Superior temporal gyrus (tissue), 1 donor: Measurements from ENCODE around the gene CBLC.

Experiments
- DNase-seq: peaks from one replicate; pipeline ENCODE4 v3.0.0-alpha.2; 2016; ENCODE audit errors: extremely low spot score

Gene CBLC, protein sequence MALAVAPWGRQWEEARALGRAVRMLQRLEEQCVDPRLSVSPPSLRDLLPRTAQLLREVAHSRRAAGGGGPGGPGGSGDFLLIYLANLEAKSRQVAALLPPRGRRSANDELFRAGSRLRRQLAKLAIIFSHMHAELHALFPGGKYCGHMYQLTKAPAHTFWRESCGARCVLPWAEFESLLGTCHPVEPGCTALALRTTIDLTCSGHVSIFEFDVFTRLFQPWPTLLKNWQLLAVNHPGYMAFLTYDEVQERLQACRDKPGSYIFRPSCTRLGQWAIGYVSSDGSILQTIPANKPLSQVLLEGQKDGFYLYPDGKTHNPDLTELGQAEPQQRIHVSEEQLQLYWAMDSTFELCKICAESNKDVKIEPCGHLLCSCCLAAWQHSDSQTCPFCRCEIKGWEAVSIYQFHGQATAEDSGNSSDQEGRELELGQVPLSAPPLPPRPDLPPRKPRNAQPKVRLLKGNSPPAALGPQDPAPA

DNA sequence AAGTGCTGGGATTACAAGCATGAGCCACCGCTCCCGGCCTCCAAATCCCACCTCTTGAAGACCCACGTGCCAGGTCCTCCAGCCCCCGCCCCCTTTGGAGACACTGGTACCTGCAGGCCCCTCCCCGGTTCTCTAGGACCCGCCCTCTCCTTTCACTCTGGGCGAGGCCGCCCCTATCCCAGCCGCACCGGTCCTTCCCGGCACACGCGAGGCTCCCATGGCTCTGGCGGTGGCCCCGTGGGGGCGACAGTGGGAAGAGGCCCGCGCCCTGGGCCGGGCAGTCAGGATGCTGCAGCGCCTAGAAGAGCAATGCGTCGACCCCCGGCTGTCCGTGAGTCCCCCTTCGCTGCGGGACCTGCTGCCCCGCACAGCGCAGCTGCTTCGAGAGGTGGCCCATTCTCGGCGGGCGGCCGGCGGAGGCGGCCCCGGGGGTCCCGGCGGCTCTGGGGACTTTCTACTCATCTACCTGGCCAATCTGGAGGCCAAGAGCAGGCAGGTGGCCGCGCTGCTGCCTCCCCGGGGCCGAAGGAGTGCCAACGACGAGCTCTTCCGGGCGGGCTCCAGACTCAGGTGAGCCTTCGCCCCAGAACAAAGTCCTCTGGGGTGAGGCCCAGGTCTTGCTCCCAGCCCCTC is at the start of gene CBLC:
Gene CBLC, plus strand, starts transcription at position 176 of the 633 bp plus-strand sequence. Its CDS starts 42 bp downstream, at position 218.
- DNase-seq, result no peak

DNA sequence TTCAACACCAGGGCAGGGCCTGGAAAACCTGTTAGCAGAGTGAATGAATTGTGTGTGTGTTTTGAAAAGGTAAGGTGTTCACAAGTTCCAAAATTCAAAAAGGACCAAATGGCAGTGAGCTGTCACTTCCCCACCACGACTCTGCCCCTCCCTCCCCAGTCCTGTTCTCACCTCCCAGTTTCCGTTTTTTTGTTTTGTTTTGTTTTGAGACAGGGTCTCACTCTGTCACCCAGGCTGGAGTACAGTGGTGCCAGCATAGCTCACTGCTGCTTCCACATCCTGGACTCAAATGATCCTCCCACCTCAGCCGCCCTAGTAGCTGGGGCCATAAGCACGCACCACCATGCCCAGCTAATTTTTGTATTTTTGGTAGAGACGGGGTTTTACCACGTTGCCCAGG is 49.5 kb upstream of the CBLC start:
- DNase-seq, result no peak

DNA sequence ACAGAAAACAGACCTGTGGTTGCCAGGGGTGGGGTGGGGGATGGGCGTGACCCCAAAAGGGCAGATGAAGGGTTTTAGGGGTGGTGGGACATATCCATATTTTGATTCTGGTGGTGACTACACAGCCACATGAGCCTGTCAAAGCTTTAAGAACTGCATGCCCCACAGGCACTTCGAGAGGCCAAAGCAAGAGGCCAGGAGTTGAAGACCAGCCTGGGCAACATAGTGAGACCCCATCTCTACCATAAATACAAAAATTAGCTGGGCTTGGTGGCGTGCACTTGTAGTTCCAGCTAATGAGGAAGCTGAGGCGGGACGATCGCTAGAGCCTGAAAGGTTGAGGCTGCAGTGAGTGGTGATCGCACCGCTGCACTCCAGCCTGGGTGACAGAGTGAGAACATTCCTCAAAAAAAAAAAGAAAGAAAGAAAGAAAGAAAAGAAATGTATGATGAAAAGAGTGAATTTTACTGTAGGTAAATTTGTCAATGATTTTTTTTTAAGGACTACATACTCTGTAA is 48.1 kb upstream of the CBLC start:
- no peak for DNase-seq

DNA sequence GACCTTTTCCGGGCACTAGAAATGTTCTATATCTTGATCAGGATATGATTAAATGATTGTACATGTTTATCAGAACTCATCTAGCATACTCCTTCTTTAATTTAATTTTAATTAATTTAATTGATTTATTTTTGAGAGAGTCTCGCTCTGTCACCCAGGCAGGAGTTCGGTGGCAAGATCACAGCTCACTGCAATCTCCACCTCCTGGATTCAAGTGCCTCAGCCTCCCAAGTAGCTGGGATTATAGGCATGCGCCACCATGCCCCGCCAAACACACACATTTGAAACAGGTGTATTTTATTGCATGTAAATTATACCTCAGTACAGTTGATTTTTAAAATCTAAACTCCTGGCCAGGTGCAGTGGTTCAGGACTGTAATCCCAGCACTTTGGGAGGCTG is 46.6 kb upstream of the CBLC start:
- DNase-seq, result no peak

DNA sequence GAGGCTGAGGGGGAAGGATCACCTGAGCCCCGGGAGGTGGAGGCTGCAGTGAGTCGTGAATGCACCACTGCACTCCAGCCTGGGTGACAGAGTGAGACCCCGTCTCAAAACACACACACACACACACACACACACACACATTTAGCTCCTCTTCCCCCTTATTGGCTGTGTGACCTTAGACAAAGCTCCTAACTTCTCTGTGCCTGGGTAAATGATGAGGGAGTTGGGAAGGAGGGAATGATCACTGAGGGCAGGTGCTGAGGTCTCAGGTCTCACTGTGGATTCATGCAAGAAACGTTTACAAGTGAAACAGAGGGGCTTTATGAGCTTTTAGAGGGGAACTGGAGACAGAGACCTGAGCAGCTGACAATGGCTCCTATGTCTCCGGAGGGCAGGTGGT is 46.1 kb upstream of the CBLC start:
- no peak for DNase-seq

DNA sequence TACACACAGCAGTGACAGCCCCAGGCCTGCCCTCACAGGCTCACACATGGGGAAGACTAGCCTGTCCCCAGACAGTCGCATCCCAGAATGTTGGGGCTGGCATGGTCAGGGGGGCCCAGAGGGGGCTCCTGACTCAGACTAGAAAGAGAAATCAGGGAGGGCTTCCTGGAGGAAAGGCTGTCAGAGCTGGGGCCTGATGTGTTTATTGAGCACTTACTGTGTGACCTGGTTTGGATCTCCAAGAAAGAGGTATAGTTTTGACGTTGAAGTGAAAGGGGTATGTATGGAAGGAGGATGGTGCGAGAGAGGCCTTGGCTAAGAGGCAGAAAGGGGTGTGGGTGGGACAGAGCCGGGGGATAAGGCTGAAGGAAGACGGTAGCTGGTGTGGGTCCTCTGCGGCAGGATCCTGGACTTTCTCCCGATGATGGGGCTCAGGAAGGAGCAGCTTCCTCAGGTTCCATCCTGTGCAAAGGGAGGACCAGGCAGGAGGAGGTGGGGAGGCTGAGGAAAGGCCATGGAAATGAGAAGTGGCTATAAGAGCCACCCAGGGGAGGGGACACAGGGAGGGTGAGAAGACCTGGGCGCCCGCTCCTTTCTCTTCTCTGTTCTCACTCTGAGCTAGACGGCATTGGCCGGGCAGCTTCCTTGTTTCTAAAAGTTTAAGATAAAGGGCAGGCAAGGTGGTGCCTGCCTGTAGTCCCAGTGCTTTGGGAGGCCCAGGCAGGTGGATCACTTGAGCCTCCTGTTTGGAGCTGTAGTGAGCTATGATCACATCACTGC is 45.3 kb upstream of the CBLC start:
- no peak for DNase-seq

DNA sequence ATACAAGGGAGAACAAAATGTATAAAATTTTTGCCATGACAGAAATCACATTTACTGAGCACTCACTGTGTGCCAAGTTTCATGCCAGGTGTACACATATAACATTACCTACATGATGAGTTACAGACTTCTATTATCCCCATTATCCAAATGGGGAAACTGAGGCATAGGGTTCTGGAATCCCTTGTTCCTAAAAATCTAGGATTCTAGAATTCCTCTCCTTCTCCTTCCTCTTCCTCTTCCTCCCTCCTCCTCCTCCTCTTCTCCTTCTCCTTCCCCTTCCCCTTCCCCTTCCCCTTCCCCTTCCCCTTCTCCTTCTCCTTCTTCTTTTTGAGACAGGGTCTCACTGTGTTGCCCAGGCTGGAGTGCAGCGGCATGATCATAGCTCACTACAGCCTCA is 43.3 kb upstream of the CBLC start:
- DNase-seq, result no peak

DNA sequence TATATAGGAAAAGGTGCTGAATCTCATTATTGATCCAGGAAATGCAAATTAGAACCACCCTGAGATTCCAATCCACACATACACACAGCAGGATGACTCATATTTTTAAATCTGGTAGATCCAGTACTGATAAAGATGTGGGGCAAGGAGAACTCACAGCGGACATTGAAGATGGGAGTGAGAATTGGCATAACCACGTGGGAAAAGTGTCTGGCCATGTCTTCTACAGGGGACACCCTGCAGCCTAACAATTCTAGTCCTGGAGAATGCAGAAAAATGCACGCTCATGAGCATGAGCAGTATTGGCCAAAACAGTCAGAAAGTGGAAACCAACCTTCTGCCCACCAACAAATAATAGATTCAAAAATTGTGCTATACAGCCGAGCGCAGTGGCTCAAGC is 42.7 kb upstream of the CBLC start:
- DNase-seq, result no peak

DNA sequence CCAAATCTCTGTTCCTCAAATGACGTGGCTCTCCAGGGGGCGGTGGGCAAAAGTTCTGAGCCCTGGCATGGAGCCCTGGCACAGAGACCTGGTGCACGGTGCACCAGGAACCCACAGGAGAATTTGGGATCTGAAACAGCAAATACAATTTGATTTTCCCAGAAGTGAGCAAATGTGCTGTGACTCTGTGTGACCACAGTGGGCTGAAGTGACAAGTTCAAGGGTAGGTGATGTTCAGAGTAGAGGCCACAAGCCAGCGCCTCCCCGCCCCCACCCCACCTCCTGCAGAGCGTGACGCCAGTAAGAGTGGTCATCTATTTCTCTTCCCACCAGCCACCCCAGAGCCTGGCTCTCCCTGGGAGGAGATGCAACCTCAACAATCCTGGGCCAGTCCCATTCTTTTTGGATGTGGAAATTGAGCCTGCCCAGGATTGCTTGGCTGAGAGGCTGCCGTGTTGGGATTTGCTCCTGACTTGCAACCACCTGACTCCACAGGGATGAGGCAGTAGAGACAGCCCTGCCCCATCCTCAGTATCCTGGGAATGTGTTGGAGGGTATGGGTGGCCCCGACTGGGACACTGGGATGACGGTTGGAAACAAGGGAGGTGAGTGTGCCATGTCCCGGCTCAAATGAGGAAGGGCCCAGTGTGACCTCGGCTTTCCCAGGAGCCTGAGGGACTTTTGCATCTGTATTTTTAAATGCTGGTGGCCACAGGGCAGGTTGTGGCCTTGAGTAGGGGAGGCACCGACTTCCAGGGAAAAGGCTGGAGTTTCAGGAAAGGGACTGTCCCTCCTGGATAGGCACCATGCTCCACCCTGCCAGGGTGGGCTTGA is 40.2 kb upstream of the CBLC start:
- no peak for DNase-seq

DNA sequence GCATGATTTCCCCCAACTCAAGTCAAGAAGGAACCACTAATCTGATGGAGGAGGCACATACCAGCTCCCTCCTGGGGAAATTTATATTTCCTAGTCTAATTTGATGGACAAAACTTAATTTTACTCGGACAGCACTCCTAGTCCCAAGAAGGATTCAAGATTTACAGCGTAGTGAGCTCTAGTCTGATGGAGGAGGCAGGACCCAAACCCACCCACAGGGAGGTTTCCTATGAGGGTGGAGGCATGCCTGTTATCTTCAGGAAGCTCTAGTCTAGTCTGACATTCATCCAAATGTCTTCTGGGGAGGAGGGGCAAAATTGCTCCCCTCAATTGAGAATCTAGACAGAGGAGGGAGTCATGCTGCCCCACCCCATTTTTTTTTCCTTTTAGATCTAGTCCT is 39.6 kb upstream of the CBLC start:
- DNase-seq, result no peak

DNA sequence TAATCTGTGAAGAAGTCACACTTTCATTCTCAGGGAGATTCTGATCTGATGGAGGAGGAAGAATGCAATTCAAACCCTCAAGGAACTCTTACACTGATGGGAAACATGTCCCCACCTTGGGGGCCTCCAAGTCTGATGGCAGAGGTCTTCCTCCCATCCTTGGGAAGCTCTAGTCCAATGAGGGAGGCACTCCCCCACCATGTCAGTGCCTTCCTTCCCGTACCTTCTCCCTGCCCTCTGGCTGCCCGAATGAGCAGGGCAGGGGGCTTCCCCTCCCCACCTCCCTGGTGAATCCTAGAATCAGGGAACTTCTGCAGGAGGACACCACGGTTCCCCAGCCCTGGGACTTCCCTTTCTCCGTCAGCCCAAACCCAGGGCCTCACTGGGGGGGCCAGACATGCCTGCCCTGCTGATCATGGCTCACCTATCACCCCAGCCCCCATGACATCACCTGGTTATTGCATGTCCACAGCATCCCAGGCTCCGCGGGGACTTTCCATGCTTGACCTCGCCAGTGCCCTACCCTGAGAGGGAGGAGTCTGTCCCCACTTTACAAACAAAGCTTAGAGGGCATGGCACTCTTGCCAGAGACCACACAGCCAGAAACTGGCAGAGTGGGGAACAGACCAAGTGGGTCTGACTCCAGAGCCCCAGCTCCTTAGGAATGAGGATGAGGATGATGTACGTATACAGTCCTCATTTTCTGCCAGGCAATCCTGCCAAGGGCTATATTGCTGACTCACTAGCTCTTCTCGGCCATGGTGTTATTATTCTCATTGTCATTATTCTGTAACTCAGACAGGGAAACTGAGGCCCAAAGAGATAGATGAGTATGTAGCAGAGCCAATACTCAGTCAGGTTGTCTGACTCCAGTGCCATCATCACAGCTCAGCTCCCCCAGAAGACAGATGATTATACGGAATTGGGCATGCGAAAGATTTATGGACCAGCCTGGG is 38.8 kb upstream of the CBLC start:
- no peak for DNase-seq

DNA sequence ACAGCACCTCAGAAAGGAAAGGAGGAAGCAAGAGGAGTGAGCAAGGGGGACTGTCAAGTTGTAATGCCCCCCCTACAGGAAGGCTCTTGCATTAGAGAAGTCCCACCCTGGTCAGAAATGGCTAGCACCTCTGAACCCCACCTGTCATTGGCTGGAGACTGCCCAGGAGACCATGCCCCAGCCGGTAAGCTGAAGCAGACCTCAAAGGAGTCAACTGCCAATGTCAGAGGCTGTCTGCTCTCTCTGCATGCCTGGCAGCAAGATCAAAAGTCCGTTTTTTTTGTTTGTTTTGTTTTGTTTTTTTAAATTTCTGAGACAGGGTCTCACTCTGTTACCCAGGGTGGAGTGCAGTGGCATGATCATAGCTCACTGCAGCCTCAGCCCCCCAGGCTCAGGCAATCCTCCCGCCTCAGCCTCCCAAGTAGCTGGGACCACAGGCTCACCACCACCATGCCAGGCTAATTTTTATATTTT is 37.3 kb upstream of the CBLC start:
- no peak for DNase-seq

DNA sequence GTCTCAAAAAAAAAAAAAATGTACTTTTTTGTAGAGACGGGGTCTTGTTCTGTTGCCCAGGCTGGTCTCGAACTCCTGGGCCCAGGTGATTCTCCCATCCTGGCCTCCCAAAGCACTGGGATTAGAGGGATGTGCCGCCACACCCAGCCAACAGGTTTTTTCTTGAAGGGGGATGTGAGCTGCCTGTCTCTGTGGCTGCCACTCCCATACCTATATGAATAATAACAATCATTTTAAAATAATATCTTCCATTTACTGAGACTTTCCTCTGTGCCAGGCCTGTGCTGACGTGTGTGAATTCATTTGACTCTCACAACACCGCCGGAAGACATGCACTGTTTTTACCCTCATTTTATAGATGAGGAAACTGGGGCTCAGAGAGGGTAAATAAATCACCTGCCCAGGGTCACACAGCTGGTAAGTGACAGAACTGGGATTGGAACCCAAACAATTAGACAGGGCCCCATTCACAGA is 36.4 kb upstream of the CBLC start:
- no peak for DNase-seq

DNA sequence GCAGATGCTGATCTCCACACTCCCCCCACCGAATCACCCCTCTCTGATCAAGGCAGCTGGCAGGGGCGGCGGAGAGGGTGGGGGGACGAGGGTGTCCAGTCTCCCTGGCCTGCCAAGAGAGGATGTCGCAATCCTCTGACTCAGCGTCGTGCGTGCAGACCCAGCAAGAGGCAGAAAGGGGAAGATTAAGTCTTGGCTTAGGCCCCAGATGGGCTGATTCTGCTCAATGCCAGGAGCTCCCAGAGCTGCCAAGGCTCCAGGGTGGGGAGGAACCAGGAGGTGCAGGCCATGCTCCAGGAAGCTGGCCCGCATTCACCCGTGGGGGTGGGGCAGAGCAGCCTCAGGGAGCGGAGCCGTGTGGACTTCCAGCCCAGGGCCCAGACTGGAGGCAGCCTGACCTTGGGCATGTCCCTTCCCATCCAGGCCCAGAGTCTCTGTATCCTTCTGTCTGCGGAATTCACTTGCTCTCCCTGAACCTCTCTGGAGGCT is 35.8 kb upstream of the CBLC start:
- peak; percentile 76 for DNase-seq

DNA sequence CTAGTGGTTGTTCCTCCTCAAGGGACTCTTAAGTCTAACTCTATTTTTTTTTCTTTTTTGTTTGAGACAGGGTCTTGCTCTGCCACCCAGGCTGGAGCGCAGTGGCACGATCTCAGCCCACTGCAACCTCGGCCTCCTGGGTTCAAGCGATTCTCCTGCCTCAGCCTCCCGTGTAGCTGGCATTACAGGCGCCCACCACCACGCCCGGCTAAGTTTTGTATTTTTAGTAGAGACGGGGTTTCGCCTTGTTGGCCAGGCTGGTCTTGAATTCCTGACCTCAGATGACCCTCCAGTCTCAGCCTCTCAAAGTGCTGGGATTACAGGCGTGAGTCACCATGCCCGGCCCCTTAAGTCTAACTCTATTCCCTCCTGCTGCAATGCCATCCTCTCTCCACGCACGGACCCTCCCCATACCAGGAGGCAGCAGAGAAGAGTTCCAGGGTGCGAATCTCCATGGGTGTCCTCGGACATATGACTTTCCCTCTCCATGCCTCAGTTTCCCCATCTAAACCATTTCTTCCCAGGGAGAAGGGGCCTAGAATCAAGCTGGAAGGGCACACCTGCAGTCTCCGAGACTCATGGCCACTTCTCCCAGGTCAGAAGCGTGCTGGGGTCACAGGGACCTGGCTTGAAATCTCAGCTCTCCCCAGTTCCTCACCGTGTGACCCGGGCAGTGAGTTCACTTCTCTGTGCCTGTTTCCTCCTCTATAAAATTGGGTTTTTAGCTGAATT is 35.2 kb upstream of the CBLC start:
- DNase-seq, result no peak

DNA sequence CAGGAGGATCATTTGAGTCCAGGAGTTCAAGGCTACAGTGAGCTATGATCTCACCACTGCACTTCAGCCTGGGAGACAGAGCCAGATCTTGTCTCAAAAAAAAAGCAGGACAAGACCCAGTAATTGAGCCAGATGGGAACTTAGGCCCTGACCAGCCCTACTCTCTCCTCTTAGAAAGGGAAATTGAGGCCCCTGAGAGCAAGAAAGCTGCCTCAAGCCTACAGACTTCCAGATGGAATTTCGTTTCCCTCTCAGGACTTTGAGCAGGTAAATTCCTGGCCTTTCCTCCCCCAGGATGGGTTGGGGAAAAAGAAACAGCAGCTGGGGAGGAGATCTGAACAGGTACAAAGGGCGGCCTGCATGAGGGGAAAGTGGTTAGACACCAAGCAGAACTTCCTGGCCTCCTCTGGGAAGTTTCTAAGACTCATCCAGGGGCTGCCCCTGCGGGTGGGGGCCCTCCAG is 32.8 kb upstream of the CBLC start:
- no peak for DNase-seq

DNA sequence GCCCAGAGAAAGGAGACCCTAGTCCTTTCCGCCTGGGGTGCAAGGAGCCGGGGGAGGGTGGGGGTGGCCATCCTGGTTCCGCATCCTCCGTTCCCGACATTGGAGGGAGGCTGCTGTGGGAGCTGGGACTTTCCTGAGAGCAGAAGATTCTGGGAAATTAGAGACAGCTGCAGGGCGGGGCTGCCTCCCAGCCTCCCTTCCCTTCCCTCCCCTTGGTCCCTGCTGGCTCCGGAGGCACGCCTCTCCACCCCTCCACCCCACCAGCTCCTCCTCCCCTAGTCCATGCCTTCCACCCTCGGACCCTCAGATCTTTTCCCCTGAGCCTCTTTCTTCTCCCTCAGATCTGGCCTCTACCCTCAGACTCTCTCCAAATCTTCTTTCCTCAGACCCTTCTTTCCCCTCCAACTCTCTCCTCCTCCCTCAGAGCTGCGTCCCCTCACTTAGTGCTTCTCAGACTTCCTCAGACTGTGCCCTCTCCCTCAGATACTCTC is 32.3 kb upstream of the CBLC start:
- no peak for DNase-seq

DNA sequence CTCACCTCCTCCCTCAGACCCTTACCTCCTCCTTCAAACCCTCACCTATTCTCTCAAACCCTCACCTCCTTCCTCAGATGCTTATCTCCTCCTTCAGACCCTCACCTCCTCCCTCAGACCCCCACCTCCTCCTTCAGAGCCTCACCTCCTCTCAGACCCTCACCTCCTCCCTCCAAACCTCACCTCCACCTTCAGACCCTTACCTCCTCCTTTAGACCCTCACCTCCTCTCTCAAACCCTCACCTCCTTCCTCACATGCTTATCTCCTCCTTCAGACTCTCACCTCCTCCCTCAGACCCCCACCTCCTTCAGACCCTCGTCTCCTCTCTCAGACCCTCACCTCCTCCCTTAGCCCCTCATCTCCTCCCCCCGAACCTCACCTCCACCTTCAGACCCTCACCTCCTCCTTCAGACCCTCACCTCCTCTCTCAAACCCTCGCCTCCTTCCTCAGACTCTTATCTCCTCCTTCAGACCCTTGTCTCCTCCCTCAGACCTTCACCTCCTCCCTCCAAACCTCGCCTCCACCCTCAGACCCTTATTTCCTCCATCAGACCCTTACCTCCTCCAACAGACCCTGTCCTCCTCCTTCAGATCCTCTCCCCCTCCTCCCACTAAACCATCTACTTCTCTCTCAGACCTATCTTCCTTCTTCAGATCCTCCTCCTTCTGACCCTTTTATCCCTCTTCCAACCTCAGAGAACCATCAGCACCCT is 31.6 kb upstream of the CBLC start:
- no peak for DNase-seq
